Adrenal gland (tissue), 5 donors: ENCODE measurements around the gene POLE2.

ENCODE experiments used
- CTCF ChIP-seq, 6 experiments: fragments of 450-650 bp in 4 of 6; fragments of 200-600 bp in 2 of 6; sonication (generic) in 1 of 6; IDR thresholded peaks; 1 replicate in 5 of 6; 2 replicates in 1 of 6; pipeline versions ENCODE4 v1.5.1 to v1.8.0; 2016 to 2021; ENCODE audit warnings: antibody characterized with exemption in 6 of 6, mild to moderate bottlenecking in 2 of 6, moderate library complexity in 1 of 6
- POLR2A ChIP-seq, 2 donors: fragments of 450-650 bp; IDR thresholded peaks; one replicate each; pipeline ENCODE4 v1.6.1; 2017; ENCODE audit warnings: antibody characterized with exemption in 2 of 2, mild to moderate bottlenecking in 2 of 2, moderate library complexity in 1 of 2
- donor health status: DM: no; HTN: no; CAD: no.

- no peak for TF ChIP-seq CTCF (IDR thresholded peaks at IDR 0.05)
- TF ChIP-seq POLR2A (IDR thresholded peaks at IDR 0.05) = no peak
Measured at GRCh38 chr14:49623387-49623786, 64.6 kb downstream of the POLE2 start.
